Testis (tissue), 2 donors: ENCODE data around the gene GRK5.

Experiments
- POLR2A ChIP-seq: fragments of 450-650 bp; IDR thresholded peaks from one replicate; pipeline ENCODE4 v1.6.1; 2017; ENCODE audit warnings: antibody characterized with exemption, mild to moderate bottlenecking, moderate library complexity
- TF ChIP-seq, protein P1 (sequence below), 3 experiments: fragments of 450-650 bp in 2 of 3; fragments of 200-600 bp in 1 of 3; sonication (generic) in 1 of 3; IDR thresholded peaks; one replicate each; pipeline ENCODE4 v1.5.1; 2016 to 2019; ENCODE audit warnings: antibody characterized with exemption in 3 of 3, mild to moderate bottlenecking in 2 of 3, moderate library complexity in 1 of 3

DNA sequence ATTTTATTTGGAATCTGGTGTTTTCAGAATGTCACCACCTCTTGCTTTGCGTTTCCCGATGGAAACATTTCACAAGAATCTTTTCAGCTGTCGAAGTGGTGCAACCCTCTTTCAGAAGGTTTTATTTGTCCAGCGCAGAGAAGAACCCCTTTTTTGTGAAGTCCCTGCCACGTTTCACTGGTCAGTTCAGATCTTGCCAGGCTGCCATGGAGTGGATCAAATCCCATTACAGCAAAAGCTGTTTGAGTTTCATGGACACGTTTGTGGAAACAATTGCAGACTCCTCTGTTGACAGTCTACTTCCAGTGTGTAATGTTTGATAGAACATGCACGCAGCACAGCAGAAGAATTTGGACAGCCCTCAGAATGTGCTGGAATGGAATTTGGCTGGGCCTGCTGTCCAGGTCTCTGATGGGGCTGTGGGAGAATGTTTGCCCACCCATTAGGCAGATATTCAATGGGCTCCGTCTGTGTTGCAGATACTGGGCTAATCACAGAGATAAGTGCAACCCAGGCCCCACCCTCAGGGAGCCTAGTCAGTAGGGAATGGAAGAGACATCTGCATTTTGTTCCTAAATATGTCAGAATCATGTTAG lies 143.2 kb downstream of the GRK5 start:
- TF ChIP-seq, protein P1, sequence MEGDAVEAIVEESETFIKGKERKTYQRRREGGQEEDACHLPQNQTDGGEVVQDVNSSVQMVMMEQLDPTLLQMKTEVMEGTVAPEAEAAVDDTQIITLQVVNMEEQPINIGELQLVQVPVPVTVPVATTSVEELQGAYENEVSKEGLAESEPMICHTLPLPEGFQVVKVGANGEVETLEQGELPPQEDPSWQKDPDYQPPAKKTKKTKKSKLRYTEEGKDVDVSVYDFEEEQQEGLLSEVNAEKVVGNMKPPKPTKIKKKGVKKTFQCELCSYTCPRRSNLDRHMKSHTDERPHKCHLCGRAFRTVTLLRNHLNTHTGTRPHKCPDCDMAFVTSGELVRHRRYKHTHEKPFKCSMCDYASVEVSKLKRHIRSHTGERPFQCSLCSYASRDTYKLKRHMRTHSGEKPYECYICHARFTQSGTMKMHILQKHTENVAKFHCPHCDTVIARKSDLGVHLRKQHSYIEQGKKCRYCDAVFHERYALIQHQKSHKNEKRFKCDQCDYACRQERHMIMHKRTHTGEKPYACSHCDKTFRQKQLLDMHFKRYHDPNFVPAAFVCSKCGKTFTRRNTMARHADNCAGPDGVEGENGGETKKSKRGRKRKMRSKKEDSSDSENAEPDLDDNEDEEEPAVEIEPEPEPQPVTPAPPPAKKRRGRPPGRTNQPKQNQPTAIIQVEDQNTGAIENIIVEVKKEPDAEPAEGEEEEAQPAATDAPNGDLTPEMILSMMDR (IDR thresholded peaks at IDR 0.05), result no peak
- TF ChIP-seq POLR2A, result no peak
